ENCODE results near the gene IRF2.
"Not testable (repeated sequence)": the region's sequence is repeated elsewhere in the genome, so short reads cannot be mapped to it uniquely, and the experiment has no call there.

The IRF2 gene

GRCh38 chr4:184343502-184344177 lies 130.7 kb downstream of the IRF2 start:
- DNase-seq, result no peak

GRCh38 chr4:184342857-184343237 lies 131.5 kb downstream of the IRF2 start:
- DNase-seq, result not testable (repeated sequence)

GRCh38 chr4:184342167-184342856 lies 132.0 kb downstream of the IRF2 start:
- no peak for DNase-seq

- not testable (repeated sequence) for DNase-seq
These were observed 134.8 kb downstream of the IRF2 start for GRCh38 chr4:184339398-184340193.

GRCh38 chr4:184337907-184338306 lies 136.4 kb downstream of the IRF2 start:
- DNase-seq, result no peak
